Esophagus muscularis mucosa (tissue), 3 donors: ENCODE measurements around the gene JARID2.

Source experiments
- CTCF ChIP-seq, 3 experiments: fragments of 200-600 bp in 2 of 3; fragments of 450-650 bp in 1 of 3; sonication (generic) in 2 of 3; IDR thresholded peaks; one replicate each; pipeline ENCODE4 v1.5.1; 2017 to 2019; ENCODE audit warnings: antibody characterized with exemption in 3 of 3, mild to moderate bottlenecking in 2 of 3, moderate library complexity in 1 of 3
- POLR2A ChIP-seq: fragments of 450-650 bp; IDR thresholded peaks from one replicate; pipeline ENCODE4 v1.6.1; 2017; ENCODE audit warnings: antibody characterized with exemption, moderate library complexity, mild to moderate bottlenecking, low read depth
- POLR2AphosphoS5 ChIP-seq, 2 donors: sonication (generic); formaldehyde crosslinking; IDR thresholded peaks; one replicate each; pipeline ENCODE4 v1.6.1; 2017; ENCODE audit warnings: antibody characterized with exemption in 2 of 2

- TF ChIP-seq CTCF (IDR thresholded peaks at IDR 0.05) (no peak), POLR2A (no peak), POLR2AphosphoS5 (IDR thresholded peaks at IDR 0.05) (no peak)
Observed at GRCh38 chr6:15433511-15433861, 187.6 kb downstream of the JARID2 start.
